GM19463 (cell line): ENCODE data around the gene IQGAP3.

Experiments
- ATAC-seq: cut with Tn5 transposase; IDR thresholded peaks from one replicate; pipeline ENCODE4 v1.9.1; 2021; ENCODE audit warnings: mild to moderate bottlenecking, moderate library complexity; ENCODE audit not compliant: unreplicated experiment

Gene IQGAP3

GRCh38 chr1:156499194-156499841 lies 73.0 kb downstream of the IQGAP3 start:
- ATAC-seq, result no peak

DNA sequence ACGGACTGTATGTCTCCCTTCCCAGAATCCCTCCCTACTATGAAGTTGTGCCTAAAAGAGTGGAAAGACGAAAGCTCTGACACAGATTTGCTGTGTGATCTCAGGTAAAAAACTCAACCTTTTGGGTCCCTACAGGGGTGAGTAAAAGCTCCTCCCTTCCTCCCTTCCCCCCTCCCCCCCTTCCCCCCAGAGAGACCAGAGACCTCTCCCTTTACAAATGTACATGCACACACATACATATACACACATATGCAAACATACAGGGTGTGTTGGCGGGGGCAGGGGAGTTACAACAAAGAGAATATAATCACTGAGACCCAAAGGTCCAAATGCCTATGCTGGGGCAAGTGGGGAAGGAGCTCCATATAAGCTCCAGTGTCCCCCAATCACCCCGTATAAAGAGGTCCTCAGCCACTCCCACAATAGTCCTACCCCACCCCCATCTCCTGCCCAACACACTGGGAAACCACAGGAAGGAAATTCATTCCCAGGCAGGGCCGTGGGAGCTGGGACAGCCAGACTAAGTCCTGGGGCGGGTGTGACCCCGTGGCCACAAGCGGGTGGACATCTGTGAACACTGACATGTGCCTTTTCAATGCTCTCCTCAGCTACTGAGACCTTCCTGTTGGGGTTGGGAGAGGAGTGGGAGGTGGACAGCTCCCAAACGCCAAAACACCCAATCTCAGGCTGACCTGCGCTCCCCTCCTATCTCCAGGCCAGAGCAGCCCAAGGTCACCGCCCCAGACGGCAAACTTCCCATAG lies 73.8 kb downstream of the IQGAP3 start:
- no peak for ATAC-seq

DNA sequence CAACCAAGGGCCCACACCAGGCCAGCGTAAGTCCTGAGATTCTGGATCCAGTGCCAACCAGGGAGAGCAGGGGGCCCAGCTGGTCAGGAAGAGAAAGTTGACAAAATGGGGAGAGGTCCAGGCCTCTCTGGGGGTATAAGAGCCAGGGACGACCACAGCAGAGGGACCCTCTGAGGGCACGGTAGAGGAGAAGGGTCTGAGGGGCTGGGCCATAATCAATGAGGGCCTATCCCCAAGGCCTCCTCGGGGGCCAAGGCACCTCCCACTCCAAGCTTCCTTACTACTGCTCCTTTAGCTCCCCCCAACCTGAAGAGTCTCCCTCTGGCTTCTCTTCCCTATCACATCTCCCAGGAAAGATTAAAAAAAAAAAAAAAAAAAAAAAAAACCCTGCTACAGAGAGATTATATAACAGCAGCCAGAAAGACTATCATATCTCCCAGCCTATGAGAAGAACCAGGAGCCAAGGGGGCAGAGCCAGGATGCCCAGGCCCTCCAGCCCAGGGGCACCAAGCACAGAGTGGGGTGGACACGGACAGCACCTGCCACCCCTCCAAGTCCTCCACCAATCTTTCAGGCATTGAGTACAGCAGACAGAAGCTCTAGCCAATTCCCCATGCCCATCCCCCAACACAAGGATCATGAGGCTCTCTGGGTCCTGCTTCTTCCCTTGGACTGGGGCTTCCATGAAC lies 74.5 kb downstream of the IQGAP3 start:
- no peak for ATAC-seq

DNA sequence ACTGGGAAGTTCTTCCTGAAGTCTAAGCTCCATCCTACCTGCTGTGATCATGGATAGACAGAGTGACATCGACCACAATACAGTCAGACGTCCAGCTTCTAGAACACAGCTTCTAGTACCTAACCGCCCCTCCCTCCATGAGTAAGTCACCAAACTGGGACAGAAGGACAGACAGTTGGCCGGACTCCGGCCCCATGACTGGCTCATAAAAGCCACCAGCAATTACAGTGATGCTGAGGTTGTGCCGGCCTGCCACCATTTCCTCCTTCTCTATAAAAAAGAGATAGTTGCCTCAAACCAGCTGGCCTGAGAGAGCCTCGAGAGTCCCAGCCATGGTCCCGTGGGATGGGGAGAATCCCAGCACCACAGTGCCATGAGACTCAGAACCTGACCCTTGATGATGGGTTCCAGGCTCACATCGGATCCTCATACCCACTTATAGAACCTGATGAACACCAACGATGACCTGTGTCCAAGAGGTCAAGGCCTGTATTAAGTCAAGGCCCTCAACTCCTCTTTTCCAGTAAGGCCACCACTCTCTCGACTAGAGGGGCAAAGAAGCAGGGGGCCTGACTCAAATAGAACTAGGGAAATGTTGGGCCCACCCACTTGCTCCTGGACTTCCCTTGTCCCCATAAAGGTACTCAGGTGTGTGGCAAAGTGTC lies 75.2 kb downstream of the IQGAP3 start:
- ATAC-seq, result no peak

DNA sequence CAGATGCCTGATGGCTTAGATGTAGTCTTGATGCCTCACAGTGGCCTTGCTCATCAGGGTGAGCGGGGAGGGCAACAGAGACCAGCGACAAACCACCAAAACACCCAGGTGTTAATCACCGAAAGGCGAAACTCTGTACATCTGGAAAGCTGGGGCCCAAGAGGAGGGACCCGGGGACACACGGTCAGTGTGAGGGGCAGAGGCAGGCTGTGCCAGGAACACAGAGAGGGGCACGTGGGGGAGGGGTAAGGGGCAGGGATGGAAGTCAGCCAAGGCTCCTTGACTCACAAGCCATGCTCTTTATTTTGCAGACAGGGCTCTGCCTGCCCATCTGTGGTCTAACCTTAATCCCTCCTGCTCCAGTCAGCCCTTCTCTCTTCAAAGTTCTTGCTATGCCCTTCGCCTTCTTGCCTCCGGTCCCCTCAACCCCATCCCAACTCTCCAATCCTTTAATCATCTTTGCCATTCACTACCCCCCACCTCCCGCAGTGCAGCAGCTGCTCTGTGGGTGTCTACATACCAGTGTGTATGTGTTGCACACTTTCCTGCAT lies 76.1 kb downstream of the IQGAP3 start:
- ATAC-seq, result peak; percentile 27

DNA sequence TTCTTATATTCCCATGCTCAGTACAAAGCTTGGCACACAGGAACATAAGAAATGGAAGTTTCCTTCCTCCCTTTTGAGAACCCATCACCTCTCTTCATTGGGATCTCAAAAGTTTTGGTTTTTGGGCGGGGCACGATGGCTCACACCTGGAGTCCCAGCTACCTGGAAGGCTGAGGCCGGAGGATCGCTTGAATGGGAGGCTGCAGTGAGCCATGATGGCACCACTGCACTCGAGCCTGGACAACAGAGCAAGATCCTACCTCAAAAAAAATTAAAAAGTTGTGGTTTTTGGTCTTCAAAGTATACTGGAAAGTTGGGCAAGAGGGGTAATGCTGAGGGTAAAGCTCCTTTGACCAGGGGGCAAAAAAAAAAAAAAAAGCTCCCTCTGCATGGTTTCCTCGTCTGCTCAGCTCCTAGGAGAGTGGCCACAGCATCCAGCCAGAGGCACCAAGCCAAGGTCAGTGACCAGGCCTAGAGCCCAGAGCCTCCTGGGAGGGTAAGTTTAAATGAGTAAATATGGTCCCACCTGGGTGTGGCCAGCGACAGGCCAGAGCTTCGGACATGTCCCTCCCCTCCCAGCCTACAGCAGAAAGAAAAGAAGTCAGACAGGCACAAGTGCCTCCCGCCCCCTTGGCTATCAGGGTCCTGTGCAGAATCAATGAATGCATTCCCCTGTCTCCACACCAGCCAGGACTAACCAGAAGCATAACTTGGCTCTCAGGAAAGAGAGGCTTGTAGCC lies 76.8 kb downstream of the IQGAP3 start:
- no peak for ATAC-seq

- no peak for ATAC-seq
These were observed 78.0 kb downstream of the IQGAP3 start for GRCh38 chr1:156494309-156494895.

DNA sequence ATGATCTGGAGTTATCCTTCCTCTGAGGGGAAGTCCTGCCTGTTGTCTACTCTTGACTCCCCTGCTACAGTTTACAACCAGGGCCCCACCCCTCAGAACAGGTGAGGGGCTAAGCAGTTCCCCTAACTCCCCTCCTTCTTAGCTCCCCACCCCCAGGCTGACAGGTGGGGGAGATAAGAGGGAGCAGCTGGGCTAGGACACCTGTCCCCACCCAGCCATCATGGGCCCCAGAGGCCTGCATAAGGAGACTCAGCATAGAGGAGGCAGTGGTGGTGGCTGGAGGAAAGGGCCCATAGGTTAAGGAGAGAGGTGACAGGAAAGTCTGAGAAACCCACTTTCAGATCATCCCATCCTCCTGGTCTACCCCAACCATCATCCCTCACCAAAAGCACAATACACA lies 78.6 kb downstream of the IQGAP3 start:
- ATAC-seq, result no peak

- ATAC-seq, result no peak
These were observed 79.2 kb downstream of the IQGAP3 start for GRCh38 chr1:156493154-156493631.

DNA sequence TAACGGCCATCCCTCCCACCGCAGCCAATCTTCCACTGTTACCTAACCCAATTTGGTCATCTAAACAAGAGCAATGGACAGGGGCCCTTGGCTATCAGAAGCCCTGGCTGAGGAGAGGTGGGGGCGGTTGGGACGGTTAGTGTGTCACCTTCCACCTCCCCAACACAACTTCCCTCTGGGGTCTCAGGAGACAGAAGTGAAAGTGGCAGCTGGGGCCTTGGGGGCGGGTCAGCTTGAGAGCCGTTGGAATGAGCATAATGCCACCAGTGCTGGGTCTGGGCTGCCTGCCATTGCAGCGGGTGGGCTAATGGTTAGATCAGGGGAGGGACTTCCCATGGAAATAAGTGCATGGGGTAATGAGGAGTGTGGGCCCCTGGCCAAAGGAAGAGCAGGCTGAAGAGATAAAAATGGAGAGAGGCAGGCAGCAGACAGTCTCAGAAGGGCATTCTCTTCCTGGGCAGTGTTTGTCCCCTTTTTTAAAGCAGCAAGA lies 79.7 kb downstream of the IQGAP3 start:
- ATAC-seq, result no peak

GRCh38 chr1:156492013-156492590 lies 80.3 kb downstream of the IQGAP3 start:
- no peak for ATAC-seq

GRCh38 chr1:156491151-156491949 lies 81.0 kb downstream of the IQGAP3 start:
- no peak for ATAC-seq

GRCh38 chr1:156490401-156491032 lies 81.8 kb downstream of the IQGAP3 start:
- no peak for ATAC-seq

DNA sequence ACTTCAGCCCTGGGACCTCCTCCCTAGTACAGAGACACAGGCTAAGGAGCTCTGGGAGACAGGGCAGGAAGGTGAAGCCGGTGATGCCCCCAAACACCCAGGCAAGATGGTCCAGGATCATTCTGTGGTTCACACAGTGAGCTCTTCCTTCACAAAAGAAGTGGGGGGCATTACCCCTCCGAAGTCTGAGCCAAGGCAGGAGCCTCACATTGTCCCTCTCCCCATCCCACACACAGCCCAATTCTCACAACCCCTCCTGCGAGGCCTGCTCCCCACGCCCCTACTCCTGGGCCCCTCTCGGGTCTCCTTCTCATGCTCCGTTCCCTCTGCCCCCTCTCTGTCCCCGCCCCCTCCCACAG lies 82.5 kb downstream of the IQGAP3 start:
- no peak for ATAC-seq

DNA sequence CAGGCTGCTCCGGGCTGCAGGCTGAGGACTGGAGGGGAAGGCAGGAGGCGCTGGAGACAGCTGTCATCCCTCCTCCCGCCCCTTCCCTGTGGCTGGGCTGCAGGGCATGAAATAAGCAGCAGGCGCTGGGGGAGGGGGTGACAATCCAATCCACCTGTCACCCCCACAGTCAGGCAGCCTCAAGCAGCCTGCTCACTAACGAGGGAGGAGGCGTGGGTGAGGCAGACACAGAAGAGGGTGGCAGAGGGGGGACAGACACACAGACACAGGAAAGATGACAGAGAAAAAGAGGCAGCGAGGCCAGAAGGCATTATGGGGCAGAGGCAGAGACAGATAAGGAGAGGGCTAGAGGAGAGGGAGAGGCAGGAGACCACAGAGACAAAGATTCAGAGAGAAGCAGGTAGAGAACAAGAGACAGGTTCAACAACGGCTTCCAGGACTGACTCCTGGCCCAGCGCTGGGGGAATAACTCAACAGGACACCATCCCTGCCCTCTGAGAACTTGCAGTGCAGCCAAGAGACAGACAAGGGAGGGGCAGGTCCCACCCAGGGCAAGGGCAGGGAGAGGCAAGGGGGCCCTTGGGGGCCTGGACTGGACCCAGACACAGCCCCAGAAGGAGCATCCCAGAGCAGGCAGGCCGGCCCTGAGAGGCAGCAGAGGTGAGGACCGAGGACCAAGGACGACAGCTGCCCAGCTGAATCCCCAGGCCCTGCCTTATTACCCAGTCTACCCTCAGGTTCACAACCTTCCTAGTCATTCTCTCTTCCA lies 83.0 kb downstream of the IQGAP3 start:
- ATAC-seq, result no peak

DNA sequence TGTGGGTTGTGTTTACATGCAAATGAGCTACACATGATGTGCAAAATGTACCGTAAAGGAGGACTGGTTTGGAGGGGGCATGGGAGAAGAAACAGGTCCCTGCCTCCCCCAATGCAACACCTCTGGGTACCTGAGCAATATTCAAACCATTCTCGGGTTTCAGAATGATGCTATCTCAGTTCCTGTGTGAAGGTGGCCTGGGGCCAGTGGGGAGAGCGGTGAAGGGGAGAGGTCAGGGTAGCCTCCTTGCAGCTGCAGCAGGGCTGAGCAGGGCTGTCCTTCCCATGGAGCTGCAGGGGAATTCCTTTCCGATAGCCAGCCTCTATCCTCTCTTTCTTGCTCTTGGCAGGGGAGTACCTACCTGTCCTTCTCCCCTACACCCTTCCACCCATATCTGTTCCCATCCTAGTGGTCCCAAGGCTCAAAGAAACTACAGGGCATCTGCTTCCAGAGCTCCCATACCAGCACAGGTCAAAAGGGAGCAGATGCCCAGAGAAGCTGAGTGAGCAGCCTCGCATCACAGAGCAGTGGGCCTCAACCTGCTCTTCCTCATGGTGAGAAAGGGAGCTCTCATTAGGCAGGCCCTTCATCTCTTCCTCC lies 83.7 kb downstream of the IQGAP3 start:
- peak; percentile 61 for ATAC-seq

DNA sequence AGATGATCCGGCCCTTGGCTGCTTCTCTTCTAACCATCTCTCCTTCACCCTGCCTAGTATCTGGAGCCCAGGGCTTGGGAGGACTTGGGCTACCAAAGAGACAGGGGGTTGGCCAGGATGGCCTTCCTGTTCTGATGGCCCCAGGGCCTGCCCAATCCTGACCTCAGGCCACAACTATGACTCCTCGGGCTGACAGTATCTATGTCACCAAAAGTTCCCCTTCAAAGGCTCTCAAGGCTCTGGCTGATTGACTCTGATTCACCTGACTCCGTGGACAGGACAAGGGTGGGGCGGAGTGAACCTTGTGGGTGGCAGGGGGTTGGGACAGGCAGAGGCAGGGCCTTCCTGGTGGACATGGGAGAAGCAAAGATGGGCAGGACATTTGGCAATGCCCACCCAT lies 84.5 kb downstream of the IQGAP3 start:
- ATAC-seq, result peak; percentile 33
